Brain microvascular endothelial cell (primary cell): ENCODE data around the gene FDXR.

ENCODE experiments used
- DNase-seq: peaks from one replicate; pipeline ENCODE4 v3.0.0-alpha.2; 2020
- H3K27ac ChIP-seq: fragments of 250-450 bp; sonication (Bioruptor Pico); 2 replicates; pipeline ENCODE4 v1.5.1; 2020; ENCODE audit warnings: mild to moderate bottlenecking, moderate library complexity
- H3K27me3 ChIP-seq: fragments of 250-450 bp; sonication (Bioruptor Pico); replicated peaks from 2 replicates; pipeline ENCODE4 v1.5.1; 2020; ENCODE audit warnings: mild to moderate bottlenecking
- H3K36me3 ChIP-seq: fragments of 250-450 bp; sonication (Bioruptor Pico); replicated peaks from 2 replicates; pipeline ENCODE4 v1.5.1; 2020; ENCODE audit warnings: mild to moderate bottlenecking
- H3K4me3 ChIP-seq: 2 replicates; pipeline ENCODE4 v1.5.1; 2011; ENCODE audit warnings: low read depth, mild to moderate bottlenecking, control low read depth, low read length, moderate library complexity
- in situ Hi-C: cut with HindIII; loops from 2 replicates; pipeline ENCODE4 v1.10.0; 2017; ENCODE audit warnings: low sequenced_read_pairs, low pct_ligation_motif_present
- TF ChIP-seq, protein P1 (sequence below): IDR thresholded peaks from 2 replicates; pipeline ENCODE4 v1.5.1; 2011; ENCODE audit warnings: low read depth, mild to moderate bottlenecking, moderate library complexity, low read length, control low read depth, inconsistent platforms; ENCODE audit errors: missing control alignments

Gene FDXR

GRCh38 chr17:74851612-74852236 is 21.1 kb downstream of the FDXR start:
- H3K4me3 ChIP-seq: no peak overlapping the region
- TF ChIP-seq, protein P1, sequence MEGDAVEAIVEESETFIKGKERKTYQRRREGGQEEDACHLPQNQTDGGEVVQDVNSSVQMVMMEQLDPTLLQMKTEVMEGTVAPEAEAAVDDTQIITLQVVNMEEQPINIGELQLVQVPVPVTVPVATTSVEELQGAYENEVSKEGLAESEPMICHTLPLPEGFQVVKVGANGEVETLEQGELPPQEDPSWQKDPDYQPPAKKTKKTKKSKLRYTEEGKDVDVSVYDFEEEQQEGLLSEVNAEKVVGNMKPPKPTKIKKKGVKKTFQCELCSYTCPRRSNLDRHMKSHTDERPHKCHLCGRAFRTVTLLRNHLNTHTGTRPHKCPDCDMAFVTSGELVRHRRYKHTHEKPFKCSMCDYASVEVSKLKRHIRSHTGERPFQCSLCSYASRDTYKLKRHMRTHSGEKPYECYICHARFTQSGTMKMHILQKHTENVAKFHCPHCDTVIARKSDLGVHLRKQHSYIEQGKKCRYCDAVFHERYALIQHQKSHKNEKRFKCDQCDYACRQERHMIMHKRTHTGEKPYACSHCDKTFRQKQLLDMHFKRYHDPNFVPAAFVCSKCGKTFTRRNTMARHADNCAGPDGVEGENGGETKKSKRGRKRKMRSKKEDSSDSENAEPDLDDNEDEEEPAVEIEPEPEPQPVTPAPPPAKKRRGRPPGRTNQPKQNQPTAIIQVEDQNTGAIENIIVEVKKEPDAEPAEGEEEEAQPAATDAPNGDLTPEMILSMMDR: no peak
- no peak for DNase-seq
- no peaks in the 10 kb centered on the region for H3K36me3 ChIP-seq
- in situ Hi-C loops: no loop called here
- H3K27ac ChIP-seq: no peak overlapping the region
- peaks cover 35% of the 10 kb centered on the region for H3K27me3 ChIP-seq

GRCh38 chr17:74850914-74851313 is 21.9 kb downstream of the FDXR start:
- no peak overlapping the region for H3K27ac ChIP-seq
- in situ Hi-C loops: no loop called here
- TF ChIP-seq, protein P1: no peak
- peaks cover 33% of the 10 kb centered on the region for H3K27me3 ChIP-seq
- no peak overlapping the region for H3K4me3 ChIP-seq
- no peaks in the 10 kb centered on the region for H3K36me3 ChIP-seq
- no peak for DNase-seq

GRCh38 chr17:74850310-74850709 is 22.5 kb downstream of the FDXR start:
- TF ChIP-seq, protein P1: no peak
- peaks cover 33% of the 10 kb centered on the region for H3K27me3 ChIP-seq
- no peak for DNase-seq
- H3K4me3 ChIP-seq: no peak overlapping the region
- in situ Hi-C loops: no loop called here
- H3K27ac ChIP-seq: no peak overlapping the region
- no peaks in the 10 kb centered on the region for H3K36me3 ChIP-seq

DNA sequence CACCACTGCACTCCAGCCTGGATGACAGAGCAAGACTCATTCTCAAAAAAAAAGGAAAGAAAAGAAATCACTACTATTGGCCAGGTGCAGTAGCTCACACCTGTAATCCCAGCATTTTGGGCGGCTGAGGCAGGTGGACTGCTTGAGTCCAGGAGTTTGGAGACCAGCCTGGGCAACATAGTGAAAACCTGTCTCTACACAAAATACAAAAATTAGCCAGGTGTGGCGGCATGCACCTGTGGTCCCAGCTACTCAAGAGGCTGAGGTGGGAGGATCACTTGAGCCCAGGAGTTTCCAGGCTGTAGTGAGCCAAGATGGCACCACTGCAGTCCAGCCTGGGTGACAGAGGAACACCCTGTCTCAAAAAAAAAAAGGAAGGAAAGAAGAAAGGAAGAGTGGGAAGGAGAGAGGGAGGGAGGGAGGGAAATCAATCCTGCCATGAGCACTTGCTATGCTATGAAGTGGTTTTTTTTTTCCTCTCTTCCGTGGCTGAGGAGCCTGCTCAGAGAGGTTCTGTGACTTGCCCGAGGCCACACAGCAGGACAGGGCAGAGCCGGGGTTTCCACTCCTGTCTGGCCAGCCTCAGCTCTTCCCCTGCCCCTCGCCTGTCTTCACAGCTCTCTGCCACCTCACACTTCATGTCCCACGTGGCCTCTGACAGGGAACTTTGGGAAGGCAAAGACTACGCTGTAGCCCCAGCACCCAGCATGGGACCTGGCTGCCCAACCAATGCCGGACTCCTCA is 24.0 kb downstream of the FDXR start:
- Histone ChIP-seq H3K27ac (no peak overlapping the region), H3K36me3 (no peaks in the 10 kb centered on the region), H3K27me3 (peaks cover 27% of the 10 kb centered on the region), H3K4me3 (no peak overlapping the region)
- TF ChIP-seq, protein P1: no peak
- DNase-seq: no peak
- in situ Hi-C loops: no loop called here

- TF ChIP-seq, protein P1: no peak
- Histone ChIP-seq H3K4me3 (no peak overlapping the region), H3K27me3 (peaks cover 9% of the 10 kb centered on the region), H3K36me3 (no peaks in the 10 kb centered on the region), H3K27ac (no peak overlapping the region)
- in situ Hi-C loops: no loop called here
- DNase-seq: no peak
These were observed 26.2 kb downstream of the FDXR start for GRCh38 chr17:74846621-74847020.

DNA sequence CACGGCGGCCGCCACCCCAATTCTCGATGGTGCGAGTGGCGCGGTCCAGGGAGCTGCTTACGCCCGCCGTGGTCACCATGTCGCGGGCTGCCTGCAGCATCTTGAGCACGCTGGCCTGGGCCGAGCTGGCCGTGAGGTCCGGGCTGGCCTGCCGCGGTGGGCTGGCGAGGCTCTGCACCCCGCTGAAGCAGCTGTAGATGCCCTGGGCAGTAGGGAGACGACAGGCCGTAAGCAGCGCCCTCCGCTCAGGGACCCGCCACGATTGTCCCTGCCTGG is 29.5 kb downstream of the FDXR start:
- in situ Hi-C loops: no loop called here
- H3K27me3 ChIP-seq: peaks cover 2% of the 10 kb centered on the region
- no peak overlapping the region for H3K4me3 ChIP-seq

More for the DNA sequence above, 29.5 kb downstream of the FDXR start:
- Histone ChIP-seq H3K27ac (no peak overlapping the region), H3K36me3 (no peaks in the 10 kb centered on the region)
- TF ChIP-seq, protein P1: no peak
- no peak for DNase-seq
